Measurements from ENCODE around the gene JPH4.

DNA sequence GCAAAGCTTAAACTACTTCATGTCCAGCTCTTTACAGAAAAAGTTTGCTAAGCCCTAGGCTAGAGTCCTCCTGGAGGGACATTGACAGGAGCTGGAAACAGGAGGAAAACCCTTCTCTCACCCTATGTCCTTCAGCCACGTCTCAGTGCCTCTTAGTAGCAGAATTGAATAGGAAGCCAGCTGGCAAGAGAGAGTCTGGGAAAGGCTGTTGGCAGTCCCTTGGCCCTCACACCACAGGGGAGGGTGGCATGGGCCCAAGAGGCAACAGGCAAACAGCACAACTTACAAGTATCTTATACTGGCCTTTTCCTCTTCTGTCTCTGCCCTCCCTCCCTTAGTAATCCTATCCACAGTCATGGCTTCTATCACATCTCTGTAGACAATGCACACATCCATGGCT lies 29.9 kb upstream of the JPH4 start:
- TF ChIP-seq, protein P1, sequence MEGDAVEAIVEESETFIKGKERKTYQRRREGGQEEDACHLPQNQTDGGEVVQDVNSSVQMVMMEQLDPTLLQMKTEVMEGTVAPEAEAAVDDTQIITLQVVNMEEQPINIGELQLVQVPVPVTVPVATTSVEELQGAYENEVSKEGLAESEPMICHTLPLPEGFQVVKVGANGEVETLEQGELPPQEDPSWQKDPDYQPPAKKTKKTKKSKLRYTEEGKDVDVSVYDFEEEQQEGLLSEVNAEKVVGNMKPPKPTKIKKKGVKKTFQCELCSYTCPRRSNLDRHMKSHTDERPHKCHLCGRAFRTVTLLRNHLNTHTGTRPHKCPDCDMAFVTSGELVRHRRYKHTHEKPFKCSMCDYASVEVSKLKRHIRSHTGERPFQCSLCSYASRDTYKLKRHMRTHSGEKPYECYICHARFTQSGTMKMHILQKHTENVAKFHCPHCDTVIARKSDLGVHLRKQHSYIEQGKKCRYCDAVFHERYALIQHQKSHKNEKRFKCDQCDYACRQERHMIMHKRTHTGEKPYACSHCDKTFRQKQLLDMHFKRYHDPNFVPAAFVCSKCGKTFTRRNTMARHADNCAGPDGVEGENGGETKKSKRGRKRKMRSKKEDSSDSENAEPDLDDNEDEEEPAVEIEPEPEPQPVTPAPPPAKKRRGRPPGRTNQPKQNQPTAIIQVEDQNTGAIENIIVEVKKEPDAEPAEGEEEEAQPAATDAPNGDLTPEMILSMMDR (optimal IDR thresholded peaks at IDR 0.05 in 1 of 3, IDR thresholded peaks at IDR 0.05 in 1 of 3, conservative IDR thresholded peaks at IDR 0.05 in 1 of 3; ENCODE audit: extremely low read depth in 1 of 3, insufficient read depth in 2 of 3, low read length in 3 of 3): no peak
- TF ChIP-seq EZH2 (IDR thresholded peaks at IDR 0.05; ENCODE audit: low read length): no peak

All from keratinocyte (primary cell).